WTC11 (cell line): ENCODE results near the gene VPS35L.

Experiments used
- ETV6 ChIP-seq: sonication (generic); formaldehyde crosslinking; IDR thresholded peaks from 2 replicates; pipeline ENCODE4 v1.8.1; 2022; ENCODE audit warnings: mild to moderate bottlenecking, missing genetic modification reagents
- TEAD4 ChIP-seq: sonication (generic); formaldehyde crosslinking; IDR thresholded peaks from 2 replicates; pipeline ENCODE4 v1.8.0; 2022; ENCODE audit warnings: mild to moderate bottlenecking, missing genetic modification reagents
- TF ChIP-seq, protein P1 (sequence below): sonication (generic); formaldehyde crosslinking; IDR thresholded peaks from 2 replicates; pipeline ENCODE4 v1.8.0; 2022; ENCODE audit warnings: mild to moderate bottlenecking, missing genetic modification reagents
- TF ChIP-seq, protein P2 (sequence below): fragments of 200-600 bp; IDR thresholded peaks from 2 replicates; pipeline ENCODE4 v1.8.0; 2022; ENCODE audit warnings: antibody characterized with exemption

DNA sequence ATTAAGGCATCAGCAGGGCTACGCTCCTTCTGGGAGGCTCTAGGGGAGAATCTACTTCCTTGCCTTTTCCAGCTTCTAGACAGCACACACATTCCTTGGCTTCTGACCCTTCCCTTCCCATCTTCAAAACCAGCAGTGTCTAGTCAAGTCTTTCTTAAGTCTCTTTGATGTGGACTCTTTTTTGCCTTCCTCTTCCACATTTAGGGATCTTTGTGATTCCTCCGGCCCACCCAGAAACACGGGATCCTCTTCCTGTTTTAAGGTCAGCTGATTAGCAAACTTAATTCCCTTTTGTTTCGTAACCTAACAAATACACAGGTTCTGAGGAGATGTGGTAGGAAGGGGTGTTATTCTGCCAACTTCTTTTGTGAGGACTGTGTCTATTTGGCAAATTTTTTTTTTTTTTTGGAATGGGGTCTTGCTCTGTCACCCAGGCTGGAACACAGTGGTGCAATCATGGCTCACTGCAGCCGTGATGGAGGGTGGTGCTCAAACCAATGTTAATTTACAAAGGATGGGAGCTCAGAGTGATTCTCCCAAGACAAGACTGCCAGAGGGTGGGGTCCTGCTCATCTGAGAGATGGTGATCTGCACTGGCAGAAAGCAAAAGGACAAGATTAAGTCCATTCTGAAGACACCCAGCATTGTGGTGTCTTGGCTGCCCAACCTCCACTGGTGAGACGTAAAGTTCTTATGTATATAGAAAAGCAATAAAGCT is 147.8 kb downstream of the VPS35L start:
- TF ChIP-seq, protein P1, sequence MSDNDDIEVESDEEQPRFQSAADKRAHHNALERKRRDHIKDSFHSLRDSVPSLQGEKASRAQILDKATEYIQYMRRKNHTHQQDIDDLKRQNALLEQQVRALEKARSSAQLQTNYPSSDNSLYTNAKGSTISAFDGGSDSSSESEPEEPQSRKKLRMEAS (CRISPR knock-in tag) = no peak
- TF ChIP-seq, protein P2, sequence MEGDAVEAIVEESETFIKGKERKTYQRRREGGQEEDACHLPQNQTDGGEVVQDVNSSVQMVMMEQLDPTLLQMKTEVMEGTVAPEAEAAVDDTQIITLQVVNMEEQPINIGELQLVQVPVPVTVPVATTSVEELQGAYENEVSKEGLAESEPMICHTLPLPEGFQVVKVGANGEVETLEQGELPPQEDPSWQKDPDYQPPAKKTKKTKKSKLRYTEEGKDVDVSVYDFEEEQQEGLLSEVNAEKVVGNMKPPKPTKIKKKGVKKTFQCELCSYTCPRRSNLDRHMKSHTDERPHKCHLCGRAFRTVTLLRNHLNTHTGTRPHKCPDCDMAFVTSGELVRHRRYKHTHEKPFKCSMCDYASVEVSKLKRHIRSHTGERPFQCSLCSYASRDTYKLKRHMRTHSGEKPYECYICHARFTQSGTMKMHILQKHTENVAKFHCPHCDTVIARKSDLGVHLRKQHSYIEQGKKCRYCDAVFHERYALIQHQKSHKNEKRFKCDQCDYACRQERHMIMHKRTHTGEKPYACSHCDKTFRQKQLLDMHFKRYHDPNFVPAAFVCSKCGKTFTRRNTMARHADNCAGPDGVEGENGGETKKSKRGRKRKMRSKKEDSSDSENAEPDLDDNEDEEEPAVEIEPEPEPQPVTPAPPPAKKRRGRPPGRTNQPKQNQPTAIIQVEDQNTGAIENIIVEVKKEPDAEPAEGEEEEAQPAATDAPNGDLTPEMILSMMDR = no peak
- TF ChIP-seq ETV6 (CRISPR knock-in tag) (no peak), TEAD4 (CRISPR knock-in tag) (no peak)
